ENCODE data around the gene KCNIP3. TPM values are rescaled to one million over a fixed set of nuclear protein-coding genes. Genes with fewer than 3 reads are reported as not detected.
"Not testable (repeated sequence)": the region's sequence is repeated elsewhere in the genome, so short reads cannot be mapped to it uniquely, and the experiment has no call there.

KCNIP3 gene
- total RNA-seq, 2 donors from 2014 or later = not detected

DNA sequence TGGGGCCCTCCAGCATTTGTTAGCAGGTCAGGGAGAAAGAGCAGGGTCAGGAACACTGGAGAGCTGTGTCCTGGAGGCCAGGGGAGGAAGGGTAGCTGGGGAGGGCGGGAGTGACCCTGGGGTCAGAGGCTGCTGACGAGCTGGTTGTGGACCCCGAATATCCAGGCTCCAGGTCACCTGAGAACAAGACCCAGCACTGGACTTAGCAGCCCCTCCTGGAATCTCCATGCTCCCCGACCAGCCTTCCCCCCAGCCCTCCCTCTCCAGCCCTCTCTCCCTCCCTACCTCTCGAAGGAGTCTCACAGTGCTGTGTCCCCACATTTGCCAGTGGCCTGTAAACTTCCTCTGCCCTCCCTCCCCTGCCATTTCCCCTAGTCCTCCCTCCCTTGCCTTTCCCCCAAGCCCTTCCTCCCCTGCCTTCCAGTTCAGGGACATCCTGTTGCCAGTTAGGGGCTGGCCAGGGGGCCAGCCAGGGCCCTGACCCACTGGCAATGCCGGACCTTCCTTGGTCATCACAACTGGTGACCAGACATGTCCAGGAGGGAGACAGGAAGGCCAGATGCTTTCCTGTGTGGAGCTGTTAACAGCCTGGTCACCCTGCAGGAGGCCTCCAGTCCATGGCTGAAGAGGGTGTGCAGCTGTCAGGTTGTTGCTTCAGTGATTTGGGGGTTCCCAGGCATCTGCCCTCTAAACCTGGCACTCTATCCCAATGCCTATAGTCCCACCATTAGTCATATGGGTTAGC lies 55.3 kb downstream of the KCNIP3 start:
- Mint-ChIP-seq H3K27me3 (peaks cover 0 to 7% of the 10 kb centered on the region in 2 donors), H3K9me3 (peaks cover 4% of the 10 kb centered on the region), H3K36me3 (no peaks in the 10 kb centered on the region), H3K27ac (no peak overlapping the region), H3K4me3 (no peak overlapping the region), H3K4me1 (ENCODE audit: low read depth in 2 of 2) (peaks cover 0 to 4% of the 10 kb centered on the region in 2 donors)
- ATAC-seq (no peak), DNase-seq (ENCODE audit: low spot score) (no peak)

DNA sequence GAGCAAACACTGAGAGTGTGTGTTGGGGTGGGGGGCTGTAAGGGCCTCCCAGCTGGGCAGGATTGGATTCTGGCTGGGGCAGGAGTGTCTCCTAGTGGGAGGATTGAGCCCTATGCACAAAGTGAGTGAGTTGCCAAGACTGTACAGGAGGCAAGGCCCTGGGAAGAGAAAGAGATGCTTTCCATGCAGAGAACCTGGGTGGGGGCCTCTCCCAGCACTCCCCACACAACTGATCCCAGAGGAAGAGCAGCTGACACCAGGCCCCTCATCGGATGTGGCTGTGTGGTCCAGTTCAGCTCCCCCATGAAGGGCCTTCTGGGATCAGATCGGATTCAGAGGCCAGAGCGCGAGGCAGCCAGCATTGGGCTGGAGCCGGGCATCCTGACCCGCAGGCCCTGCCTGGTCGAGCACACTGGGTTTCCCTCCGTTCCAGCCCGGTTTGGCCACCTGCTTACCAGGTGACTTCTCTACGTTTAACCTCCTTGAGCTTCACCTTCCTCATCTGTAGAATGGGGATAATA lies 56.0 kb downstream of the KCNIP3 start:
- no peak for ATAC-seq

GRCh38 chr2:95353613-95354468 lies 56.7 kb downstream of the KCNIP3 start:
- ATAC-seq = no peak
- no peak overlapping the region for H3K4me3 Mint-ChIP-seq
- no peak overlapping the region for H3K27ac Mint-ChIP-seq
- peaks cover 0 to 4% of the 10 kb centered on the region in 2 donors for H3K4me1 Mint-ChIP-seq (ENCODE audit: low read depth in 2 of 2)
- no peaks in the 10 kb centered on the region for H3K36me3 Mint-ChIP-seq
- peaks cover 4% of the 10 kb centered on the region for H3K9me3 Mint-ChIP-seq
- DNase-seq (ENCODE audit: low spot score) = peak; percentile 32
- peaks cover 0 to 2% of the 10 kb centered on the region in 2 donors for H3K27me3 Mint-ChIP-seq

More for the DNA sequence above, 56.0 kb downstream of the KCNIP3 start:
- peaks cover 0 to 5% of the 10 kb centered on the region in 2 donors for H3K27me3 Mint-ChIP-seq
- H3K4me3 Mint-ChIP-seq = no peak overlapping the region
- no peaks in the 10 kb centered on the region for H3K36me3 Mint-ChIP-seq
- H3K27ac Mint-ChIP-seq = no peak overlapping the region
- H3K9me3 Mint-ChIP-seq = peaks cover 4% of the 10 kb centered on the region
- H3K4me1 Mint-ChIP-seq (ENCODE audit: low read depth in 2 of 2) = peaks cover 0 to 4% of the 10 kb centered on the region in 2 donors
- DNase-seq (ENCODE audit: low spot score) = peak; percentile 35

DNA sequence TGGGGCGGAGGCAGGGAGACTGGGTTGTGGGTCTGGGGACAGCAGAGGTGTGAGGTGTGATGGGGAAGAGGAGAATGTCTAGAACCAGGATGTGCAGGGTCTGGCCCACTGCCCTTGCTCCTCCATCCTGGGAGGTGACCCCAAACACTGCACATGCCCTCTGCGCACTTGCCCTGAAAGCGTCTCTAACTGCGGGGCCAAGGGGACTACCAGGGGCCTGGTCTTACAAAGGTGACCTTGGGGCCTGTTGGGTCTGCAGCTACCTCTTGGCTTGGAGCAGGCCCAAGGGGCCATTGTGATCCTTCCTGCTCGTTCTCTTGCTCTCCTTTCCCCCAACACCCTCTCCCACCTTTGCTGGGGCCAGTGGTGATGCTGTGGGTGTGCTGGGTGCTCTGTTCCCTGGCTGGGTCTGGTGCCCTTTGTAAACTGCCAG lies 57.3 kb downstream of the KCNIP3 start:
- H3K27ac Mint-ChIP-seq = no peak overlapping the region
- ATAC-seq (no peak), DNase-seq (ENCODE audit: low spot score) (no peak)
- peaks cover 0 to 2% of the 10 kb centered on the region in 2 donors for H3K27me3 Mint-ChIP-seq
- H3K9me3 Mint-ChIP-seq = peaks cover 4% of the 10 kb centered on the region
- H3K4me3 Mint-ChIP-seq = no peak overlapping the region
- no peaks in the 10 kb centered on the region for H3K36me3 Mint-ChIP-seq
- peaks cover 0 to 4% of the 10 kb centered on the region in 2 donors for H3K4me1 Mint-ChIP-seq (ENCODE audit: low read depth in 2 of 2)

- Mint-ChIP-seq H3K9me3 (peaks cover 4% of the 10 kb centered on the region), H3K27ac (no peak overlapping the region)
Measured at GRCh38 chr2:95354925-95355324, 57.8 kb downstream of the KCNIP3 start.

DNA sequence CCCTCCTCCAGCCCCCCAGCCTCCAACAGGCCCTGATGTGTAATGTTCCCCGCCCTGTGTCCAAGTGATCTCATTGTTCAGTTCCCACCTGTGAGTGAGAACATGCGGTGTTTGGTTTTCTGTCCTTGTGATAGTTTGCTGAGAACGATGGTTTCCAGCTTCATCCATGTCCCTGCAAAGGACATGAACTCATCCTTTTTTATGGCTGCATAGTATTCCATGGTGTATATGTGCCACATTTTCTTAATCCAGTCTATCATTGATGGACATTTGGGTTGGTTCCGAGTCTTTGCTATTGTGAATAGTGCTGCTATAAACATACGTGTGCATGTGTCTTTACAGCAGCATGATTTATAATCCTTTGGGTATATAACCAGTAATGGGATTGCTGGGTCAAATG lies 58.3 kb downstream of the KCNIP3 start:
- H3K9me3 Mint-ChIP-seq; H3K4me3 Mint-ChIP-seq; H3K4me1 Mint-ChIP-seq (ENCODE audit: low read depth in 2 of 2); ATAC-seq; H3K36me3 Mint-ChIP-seq; H3K27ac Mint-ChIP-seq; H3K27me3 Mint-ChIP-seq: not testable (repeated sequence)
- peak; percentile 37 for DNase-seq (ENCODE audit: low spot score)

More at GRCh38 chr2:95354925-95355324, 57.8 kb downstream of the KCNIP3 start:
- no peaks in the 10 kb centered on the region for H3K36me3 Mint-ChIP-seq
- ATAC-seq (peak in 1 of 2 donors; percentile 17), DNase-seq (ENCODE audit: low spot score) (peak; percentile 58)
- H3K4me1 Mint-ChIP-seq (ENCODE audit: low read depth in 2 of 2) = peaks cover 0 to 4% of the 10 kb centered on the region in 2 donors
- peaks cover 0 to 2% of the 10 kb centered on the region in 2 donors for H3K27me3 Mint-ChIP-seq
- H3K4me3 Mint-ChIP-seq = no peak overlapping the region

DNA sequence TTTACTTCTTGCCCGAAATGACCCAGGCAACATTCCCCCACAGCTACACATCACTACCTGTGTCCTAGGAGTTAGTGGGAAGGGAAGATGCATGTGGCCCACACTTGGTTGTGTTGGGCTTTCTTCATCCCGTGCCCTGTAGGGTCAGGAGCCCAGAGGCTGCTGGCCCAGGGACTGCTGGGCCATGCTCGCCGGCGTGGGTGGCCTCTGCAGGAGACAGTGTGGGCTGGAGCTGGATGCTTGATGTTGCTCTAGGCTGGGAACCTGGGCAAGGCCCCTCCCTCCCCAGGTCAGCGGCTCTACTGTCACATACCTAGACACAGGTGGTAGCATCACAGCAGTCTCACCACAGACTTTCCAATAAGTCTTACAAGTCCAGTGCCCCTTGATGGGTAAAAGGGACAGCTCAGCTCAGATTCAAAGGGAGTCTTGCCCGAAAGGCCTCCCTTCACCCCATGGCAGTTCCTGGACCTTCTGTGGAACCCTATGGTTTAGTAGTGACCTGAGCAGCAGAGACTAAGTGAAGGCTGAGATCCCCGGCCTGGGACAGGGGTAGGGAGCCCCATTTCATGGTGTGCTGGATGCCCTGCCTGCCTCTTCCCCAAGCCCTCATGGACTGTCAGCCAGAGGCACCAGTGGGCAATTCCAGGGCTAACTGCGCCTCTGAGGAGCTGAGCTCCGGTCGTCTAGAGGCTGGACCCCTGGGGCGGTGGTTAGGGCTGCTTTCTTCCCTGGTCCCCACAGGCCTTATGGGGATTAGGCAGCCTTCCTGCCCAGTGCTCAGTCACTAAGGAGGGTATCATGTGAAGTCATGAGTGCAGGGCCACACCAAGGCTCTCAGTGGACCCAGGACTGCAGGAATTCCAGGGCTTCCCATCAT lies 59.9 kb downstream of the KCNIP3 start:
- no peak for ATAC-seq
- Mint-ChIP-seq H3K27me3 (peaks cover 0 to 13% of the 10 kb centered on the region in 2 donors), H3K4me1 (ENCODE audit: low read depth in 2 of 2) (peaks cover 0 to 4% of the 10 kb centered on the region in 2 donors), H3K9me3 (peaks cover 4% of the 10 kb centered on the region), H3K4me3 (no peak overlapping the region), H3K27ac (no peak overlapping the region), H3K36me3 (no peaks in the 10 kb centered on the region)
- DNase-seq (ENCODE audit: low spot score) = peak; percentile 53

- peaks cover 0 to 4% of the 10 kb centered on the region in 2 donors for H3K4me1 Mint-ChIP-seq (ENCODE audit: low read depth in 2 of 2)
- H3K9me3 Mint-ChIP-seq = peaks cover 4% of the 10 kb centered on the region
- DNase-seq (ENCODE audit: low spot score) (peak; percentile 39), ATAC-seq (no peak)
- no peak overlapping the region for H3K4me3 Mint-ChIP-seq
- H3K27me3 Mint-ChIP-seq = peaks cover 2 to 13% of the 10 kb centered on the region in 2 donors
- no peaks in the 10 kb centered on the region for H3K36me3 Mint-ChIP-seq
- no peak overlapping the region for H3K27ac Mint-ChIP-seq
Measured at GRCh38 chr2:95357717-95358280, 60.7 kb downstream of the KCNIP3 start.

DNA sequence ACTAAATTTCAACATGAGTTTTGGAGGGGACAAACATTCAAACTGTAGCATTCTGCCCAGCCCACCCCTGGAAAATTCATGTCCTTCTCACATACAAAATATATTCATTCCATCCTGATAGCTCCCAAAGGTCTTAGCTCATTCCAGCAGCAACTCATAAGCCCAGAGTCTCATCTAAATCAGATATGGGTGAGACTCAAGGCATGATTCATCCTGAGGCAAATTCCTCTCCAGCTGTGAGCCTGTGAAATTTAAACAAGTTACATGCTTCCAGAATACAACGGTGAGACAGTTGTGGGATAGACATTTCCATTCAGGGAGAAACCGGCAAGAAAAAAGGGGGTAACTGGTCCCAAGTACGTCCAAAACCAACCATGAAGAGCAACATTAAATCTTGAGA lies 61.9 kb downstream of the KCNIP3 start:
- Mint-ChIP-seq H3K4me1 (ENCODE audit: low read depth in 2 of 2) (peaks cover 0 to 4% of the 10 kb centered on the region in 2 donors), H3K36me3 (no peaks in the 10 kb centered on the region), H3K27me3 (peaks cover 10 to 16% of the 10 kb centered on the region in 2 donors), H3K27ac (no peak overlapping the region), H3K4me3 (no peak overlapping the region), H3K9me3 (peaks cover 4% of the 10 kb centered on the region)
- ATAC-seq = no peak
- no peak for DNase-seq (ENCODE audit: low spot score)

DNA sequence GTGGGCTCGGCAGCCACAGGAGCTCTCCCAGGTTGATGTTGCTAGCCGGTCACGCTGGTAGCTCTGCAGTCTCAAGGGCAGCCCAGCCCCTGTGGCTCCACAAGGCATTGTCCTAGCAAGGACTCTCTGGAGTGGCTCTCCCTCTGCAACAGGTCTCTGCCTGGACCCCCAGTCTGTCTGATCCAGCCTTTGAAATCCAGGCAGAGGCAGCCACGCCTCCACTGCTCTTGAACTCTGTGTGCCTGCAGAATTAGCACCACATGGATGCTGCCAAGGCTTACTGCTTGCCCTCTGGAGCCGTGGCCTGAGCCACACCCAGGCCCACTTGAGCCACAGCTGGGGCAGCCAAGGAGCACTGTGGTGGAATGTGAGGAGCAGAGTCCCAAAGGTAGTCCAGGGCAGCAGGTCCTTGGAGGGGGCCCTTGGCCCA lies 62.4 kb downstream of the KCNIP3 start:
- no peak overlapping the region for H3K27ac Mint-ChIP-seq
- peak in 1 of 2 donors; percentile 54 for ATAC-seq
- H3K4me3 Mint-ChIP-seq = no peak overlapping the region
- H3K4me1 Mint-ChIP-seq (ENCODE audit: low read depth in 2 of 2) = peaks cover 0 to 4% of the 10 kb centered on the region in 2 donors
- no peaks in the 10 kb centered on the region for H3K36me3 Mint-ChIP-seq
- H3K27me3 Mint-ChIP-seq = peaks cover 10 to 16% of the 10 kb centered on the region in 2 donors
- peaks cover 4% of the 10 kb centered on the region for H3K9me3 Mint-ChIP-seq
- DNase-seq (ENCODE audit: low spot score) = peak; percentile 48

DNA sequence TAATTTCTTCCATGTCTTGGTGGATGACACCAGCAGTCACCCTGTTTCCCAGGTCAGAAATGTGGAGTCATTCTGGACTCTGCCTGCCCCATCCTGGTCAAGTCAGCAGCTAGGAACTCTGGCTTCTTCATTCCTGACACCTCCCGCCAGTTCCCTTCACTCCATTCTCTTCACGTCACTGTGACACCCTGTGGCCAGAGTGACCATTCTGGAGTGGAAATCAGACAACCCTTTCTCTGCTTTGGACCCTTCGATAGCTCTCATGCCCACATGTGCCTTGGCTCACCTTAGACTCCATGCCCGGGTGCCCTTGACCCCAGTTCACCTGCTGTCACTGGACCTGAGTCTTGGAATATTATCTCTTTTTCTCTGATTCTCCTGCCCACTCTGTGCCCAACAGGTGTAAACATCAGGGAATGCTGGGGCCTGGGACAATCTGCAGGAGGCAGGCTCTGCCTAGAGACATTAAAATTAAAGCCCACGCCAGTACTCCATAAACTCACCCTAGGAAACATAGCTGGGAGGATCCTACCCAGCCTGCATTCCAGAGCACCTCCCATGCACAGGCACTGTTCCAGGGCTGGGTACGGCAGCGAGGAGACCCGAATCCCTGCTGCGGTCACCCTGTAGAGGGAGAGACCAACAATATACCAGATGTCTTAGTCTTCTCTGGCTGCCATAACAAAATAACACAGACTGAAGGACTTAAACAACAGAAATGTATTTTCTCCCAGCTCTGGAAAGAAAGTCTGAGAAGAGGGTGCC lies 64.3 kb downstream of the KCNIP3 start:
- H3K4me3 Mint-ChIP-seq = no peak overlapping the region
- peak; percentile 29 for DNase-seq (ENCODE audit: low spot score)
- peaks cover 14 to 24% of the 10 kb centered on the region in 2 donors for H3K27me3 Mint-ChIP-seq
- H3K9me3 Mint-ChIP-seq = no peaks in the 10 kb centered on the region
- H3K27ac Mint-ChIP-seq = no peak overlapping the region
- H3K36me3 Mint-ChIP-seq = no peaks in the 10 kb centered on the region
- ATAC-seq = no peak
- no peaks in the 10 kb centered on the region for H3K4me1 Mint-ChIP-seq (ENCODE audit: low read depth in 2 of 2)

DNA sequence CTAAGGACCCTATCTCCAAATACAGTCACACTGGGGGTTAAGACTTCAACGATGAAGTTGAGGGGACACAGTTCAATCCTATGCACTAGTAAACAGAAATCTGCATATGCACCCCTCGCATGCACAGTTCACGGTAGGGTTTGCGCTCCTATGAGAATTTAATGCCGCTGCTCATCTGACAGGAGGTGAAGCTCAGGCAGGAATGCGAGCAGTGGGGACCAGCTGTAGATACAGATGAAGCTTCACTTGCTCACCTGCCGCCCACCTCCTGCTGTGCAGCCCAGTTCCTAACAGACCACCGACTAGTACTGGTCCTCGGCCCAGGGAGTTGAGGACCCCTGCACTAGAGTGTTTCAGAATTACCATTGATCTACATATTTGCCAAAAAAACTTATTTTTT lies 65.3 kb downstream of the KCNIP3 start:
- Mint-ChIP-seq H3K9me3 (no peaks in the 10 kb centered on the region), H3K36me3 (no peaks in the 10 kb centered on the region), H3K27ac (no peak overlapping the region), H3K27me3 (peaks cover 17 to 24% of the 10 kb centered on the region in 2 donors), H3K4me1 (ENCODE audit: low read depth in 2 of 2) (no peaks in the 10 kb centered on the region), H3K4me3 (no peak overlapping the region)
- ATAC-seq = no peak
- DNase-seq (ENCODE audit: low spot score) = peak; percentile 31
